ENCODE data around the gene GALK2. TPM values are rescaled to one million over a fixed set of nuclear protein-coding genes. Genes with fewer than 3 reads are reported as not detected.
A peak's percentile ranks its signal among the peaks of the same experiment; 100 is the strongest.

The GALK2 gene
- total and polyA plus RNA-seq, 2 of the 8 experiments (the other 6 are each of a cell fraction or from before 2014, with no cell fraction given), result 8.7 to 16.1 TPM

DNA sequence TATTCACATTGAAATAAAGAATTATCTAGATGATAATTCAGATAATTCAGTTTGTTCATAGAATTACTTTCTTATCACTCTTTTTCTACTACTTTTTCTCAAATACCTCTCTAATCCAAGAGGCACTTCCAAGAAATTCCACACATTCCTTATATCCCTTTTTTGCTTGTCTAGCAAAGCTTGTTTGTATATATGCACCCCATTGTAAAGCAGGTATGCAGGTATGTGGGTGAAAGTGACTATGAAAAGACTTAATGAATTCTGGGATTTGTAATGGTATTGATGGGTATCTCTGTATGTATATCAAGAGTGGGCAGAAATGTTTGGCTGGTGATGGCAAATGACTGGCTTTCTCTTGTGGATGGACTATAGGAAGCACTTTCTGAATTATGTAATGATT is 158.9 kb downstream of the GALK2 start:
- Histone ChIP-seq H3K4me2 (ENCODE audit: insufficient read depth in 1 of 2, low read depth in 2 of 2, low read length in 2 of 2) (peak overlapping the region; percentile 16 to 45; a peak in 2 of 4 replicates), H3K56ac (replicated peaks; ENCODE audit: insufficient read length, low read depth, low read length) (no peak overlapping the region), H2AFZ (ENCODE audit: low read length) (no peak overlapping the region), H3K23me2 (ENCODE audit: low read depth, low read length) (no peaks in the 10 kb centered on the region; the same call in 1 of the 2 replicates), H4K5ac (ENCODE audit: insufficient read length, low read depth, low read length) (no peak overlapping the region), H3K18ac (ENCODE audit: extremely low read depth, low read length) (no peak overlapping the region), H2BK20ac (ENCODE audit: low read length) (no peak overlapping the region), H2BK12ac (ENCODE audit: low read depth, low read length) (no peak overlapping the region), H2BK15ac (ENCODE audit: low read length) (no peak overlapping the region), H4K8ac (ENCODE audit: extremely low read depth, insufficient read depth, low read length) (no peak overlapping the region), H3K23ac (ENCODE audit: insufficient read length) (no peak overlapping the region), H3K9ac (replicated peaks in 1 of 4; ENCODE audit: extremely low read depth in 1 of 4, low read depth in 3 of 4, low read length in 3 of 4) (no peak overlapping the region), H2AK5ac (ENCODE audit: low read depth, low read length) (no peak overlapping the region), H3K27me3 (replicated peaks in 1 of 4; ENCODE audit: control insufficient read depth in 3 of 4, extremely low read depth in 1 of 4, insufficient read depth in 3 of 4, low read length in 3 of 4) (no peaks in the 10 kb centered on the region), H3K4me1 (replicated peaks in 1 of 4; ENCODE audit: control insufficient read depth in 3 of 4, insufficient read depth in 4 of 4, low read length in 3 of 4) (peaks cover 0 to 18% (median 10%) of the 10 kb centered on the region in 4 experiments; a peak in 4 of 7 replicates), H3K14ac (ENCODE audit: insufficient read length) (no peak overlapping the region), H3K79me2 (ENCODE audit: control insufficient read depth in 1 of 2, insufficient read depth in 2 of 2, low read length in 2 of 2) (no peaks in the 10 kb centered on the region; a peak in 1 of 4 replicates), H4K20me1 (replicated peaks in 1 of 2; ENCODE audit: control insufficient read depth in 1 of 2, insufficient read depth in 2 of 2, low read length in 2 of 2) (no peaks in the 10 kb centered on the region), H4K91ac (replicated peaks; ENCODE audit: insufficient read length, low read length) (no peak overlapping the region), H3K4me3 (ENCODE audit: extremely low read depth in 1 of 4, insufficient read depth in 2 of 4, low read depth in 3 of 4, low read length in 4 of 4) (peak overlapping the region in 1 of 4 experiments; percentile 39; a peak in 1 of 8 replicates), H2BK120ac (replicated peaks; ENCODE audit: low read depth, low read length) (no peak overlapping the region), H3K36me3 (ENCODE audit: control insufficient read depth in 2 of 4, insufficient read depth in 4 of 4, low read length in 3 of 4) (no peaks in the 10 kb centered on the region), H3K79me1 (ENCODE audit: low read depth, low read length) (no peaks in the 10 kb centered on the region), H2BK5ac (ENCODE audit: low read depth, low read length) (no peak overlapping the region), H3K4ac (replicated peaks; ENCODE audit: insufficient read length, low read depth, low read length) (no peak overlapping the region), H3K9me3 (ENCODE audit: insufficient read depth in 2 of 2, low read depth in 1 of 2, low read length in 1 of 2) (no peaks in the 10 kb centered on the region), H3K27ac (ENCODE audit: low read depth, low read length) (no peak overlapping the region; the same call in 1 of the 2 replicates)
- CTCF ChIA-PET (ENCODE audit: partially characterized antibody), result interaction anchor here (1.2 kb wide), 1 partner anchor 11 kb away, joined by 3 read pairs; no protein-coding TSS in a partner anchor
- POLR2A ChIA-PET (ENCODE audit: partially characterized antibody), result interaction anchor here (0.7 to 2.5 kb wide), 4 partner anchors 10 to 73 kb away, joined by 3 to 12 read pairs (median 3); no protein-coding TSS in a partner anchor
- DNase-seq (ENCODE audit: low read depth in 1 of 2, low spot score in 2 of 2) (peak in 1 of 2 experiments; percentile 7), FAIRE-seq (no peak)
- TF ChIP-seq JUND (IDR thresholded peaks at IDR 0.05; ENCODE audit: low read length) (0 out of 2 replicates have a peak, but pooled peaks have one; percentile 8), SIRT6 (IDR thresholded peaks at IDR 0.05; ENCODE audit: low read length) (no peak), GTF2F1 (IDR thresholded peaks at IDR 0.05; ENCODE audit: borderline replicate concordance, low read depth, low read length) (no peak), RBBP5 (IDR thresholded peaks at IDR 0.05; ENCODE audit: borderline replicate concordance, low read depth, low read length) (no peak), POU5F1 (IDR thresholded peaks at IDR 0.05; ENCODE audit: low read depth, low read length) (peak; percentile 91), CEBPB (IDR thresholded peaks at IDR 0.05; ENCODE audit: low read depth, low read length) (no peak), YY1 (IDR thresholded peaks at IDR 0.05; ENCODE audit: low read depth, low read length) (no peak), RNF2 (IDR thresholded peaks at IDR 0.05; ENCODE audit: borderline replicate concordance, low read depth, low read length, missing control alignments, poor library complexity, severe bottlenecking) (no peak), SP1 (IDR thresholded peaks at IDR 0.05; ENCODE audit: low read depth, low read length) (peak; percentile 86), HDAC2 (IDR thresholded peaks at IDR 0.05; ENCODE audit: borderline replicate concordance in 1 of 2, low read depth in 2 of 2, low read length in 2 of 2) (peak in 1 of 2 experiments; percentile 95; a peak in 2 of 4 replicates), MAFK (IDR thresholded peaks at IDR 0.05; ENCODE audit: low read depth, low read length) (0 out of 2 replicates have a peak, but pooled peaks have one; percentile 8), CREB1 (IDR thresholded peaks at IDR 0.05) (no peak), HDAC6 (IDR thresholded peaks at IDR 0.05; ENCODE audit: low read depth, low read length) (no peak), JUN (IDR thresholded peaks at IDR 0.05; ENCODE audit: low read depth, low read length) (no peak), PHF8 (conservative IDR thresholded peaks at IDR 0.05; ENCODE audit: low read depth, low read length) (no peak)

All from H1 (cell line).